Mesendoderm (in vitro differentiated cells): ENCODE results near the gene OR52W1.
"Not testable (repeated sequence)": the region's sequence is repeated elsewhere in the genome, so short reads cannot be mapped to it uniquely, and the experiment has no call there.

Source experiments
- DNase-seq: peaks from one replicate; pipeline ENCODE4 v3.0.0; 2013
- H2AK5ac ChIP-seq: 2 replicates; pipeline ENCODE4 v1.6.1; 2013; ENCODE audit warnings: low read length, inconsistent platforms
- H2BK120ac ChIP-seq: 2 replicates; pipeline ENCODE4 v1.6.1; 2013; ENCODE audit warnings: low read depth, mild to moderate bottlenecking, low read length, moderate library complexity, mixed read lengths
- H2BK15ac ChIP-seq: replicated peaks from 2 replicates; pipeline ENCODE4 v1.6.1; 2013; ENCODE audit warnings: low read depth, mild to moderate bottlenecking, moderate library complexity
- H2BK5ac ChIP-seq: 2 replicates; pipeline ENCODE4 v1.6.1; 2013; ENCODE audit warnings: low read length, inconsistent platforms
- H3K18ac ChIP-seq: 2 replicates; pipeline ENCODE4 v1.6.1; 2013; ENCODE audit warnings: mild to moderate bottlenecking, low read length, mixed read lengths
- H3K23ac ChIP-seq: one replicate; pipeline ENCODE4 v1.6.1; 2013; ENCODE audit warnings: low read length
- H3K27ac ChIP-seq: 2 replicates; pipeline ENCODE4 v1.5.1; 2013; ENCODE audit warnings: low read depth, mild to moderate bottlenecking, inconsistent platforms, low read length, moderate library complexity
- H3K27me3 ChIP-seq: 2 replicates; pipeline ENCODE4 v1.6.1; 2013; ENCODE audit warnings: low read length, control low read depth, mild to moderate bottlenecking, inconsistent platforms; ENCODE audit not compliant: insufficient read depth, poor library complexity
- H3K36me3 ChIP-seq: 2 replicates; pipeline ENCODE4 v1.6.1; 2013; ENCODE audit warnings: low read length, inconsistent platforms; ENCODE audit not compliant: control insufficient read depth, insufficient read depth
- H3K4ac ChIP-seq: one replicate; pipeline ENCODE4 v1.6.1; 2013; ENCODE audit warnings: low read depth, mild to moderate bottlenecking, low read length, moderate library complexity
- H3K4me1 ChIP-seq: 2 replicates; pipeline ENCODE4 v1.6.1; 2013; ENCODE audit warnings: low read depth, low read length, inconsistent platforms; ENCODE audit not compliant: control insufficient read depth
- H3K4me2 ChIP-seq: 2 replicates; pipeline ENCODE4 v1.6.1; 2013; ENCODE audit warnings: low read length
- H3K4me3 ChIP-seq: 2 replicates; pipeline ENCODE4 v1.5.1; 2013; ENCODE audit warnings: mild to moderate bottlenecking, low read length
- H3K56ac ChIP-seq: one replicate; pipeline ENCODE4 v1.6.1; 2013; ENCODE audit warnings: low read length
- H3K79me1 ChIP-seq: 2 replicates; pipeline ENCODE4 v1.6.1; 2013; ENCODE audit warnings: low read length, inconsistent platforms
- H3K79me2 ChIP-seq: 2 replicates; pipeline ENCODE4 v1.6.1; 2013; ENCODE audit warnings: mild to moderate bottlenecking, low read length; ENCODE audit not compliant: control insufficient read depth, insufficient read depth
- H3K9ac ChIP-seq: 2 replicates; pipeline ENCODE4 v1.6.1; 2013; ENCODE audit warnings: low read length, inconsistent platforms
- H4K5ac ChIP-seq: one replicate; pipeline ENCODE4 v1.6.1; 2013; ENCODE audit warnings: low read length
- H4K8ac ChIP-seq: one replicate; pipeline ENCODE4 v1.6.1; 2013; ENCODE audit warnings: low read depth, mild to moderate bottlenecking, control low read depth, low read length, moderate library complexity
- WGBS: extraction: QIAGEN DNeasy Blood & Tissue Kit; methylation state at CpG from one replicate; pipeline ENCODE4 v1.1.7; 2013; ENCODE audit warnings: low lambda C conversion rate, missing lambda C conversion rate; ENCODE audit not compliant: insufficient coverage; ENCODE audit errors: extremely low coverage; 5-methylcytosine and 5-hydroxymethylcytosine counted together

OR52W1 gene

DNA sequence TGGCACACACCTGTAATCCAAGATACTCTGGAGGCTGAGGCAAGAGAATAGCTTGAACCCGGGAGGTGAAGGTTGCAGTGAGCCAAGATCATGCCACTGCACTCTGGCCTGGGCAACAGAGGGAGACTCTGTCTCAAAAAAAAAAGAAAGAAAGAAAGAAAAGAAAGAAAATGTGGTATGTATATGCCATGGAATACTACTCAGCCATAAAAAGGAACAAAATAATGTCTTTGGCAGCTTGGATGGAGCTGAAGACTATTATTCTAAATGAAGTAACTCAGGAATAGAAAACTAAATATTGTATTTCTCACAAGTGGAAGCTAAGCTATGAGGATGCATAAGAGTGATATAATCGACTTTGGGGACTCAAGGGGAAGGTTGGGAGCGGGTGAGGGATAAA lies 49.9 kb downstream of the OR52W1 start:
- H3K79me1 ChIP-seq, H3K9ac ChIP-seq, DNase-seq, H3K18ac ChIP-seq, H3K27ac ChIP-seq, H3K23ac ChIP-seq, H4K5ac ChIP-seq, H3K4me2 ChIP-seq, H3K56ac ChIP-seq, H3K4ac ChIP-seq, H4K8ac ChIP-seq, H2BK120ac ChIP-seq, H2BK5ac ChIP-seq, H3K79me2 ChIP-seq, H3K4me1 ChIP-seq, H3K36me3 ChIP-seq, H2BK15ac ChIP-seq, H3K4me3 ChIP-seq, H3K27me3 ChIP-seq, H2AK5ac ChIP-seq: not testable (repeated sequence)
- no CpG with 5 or more reads among the region's 3 CpGs for WGBS
